ENCODE data around the gene ZNF584.

GRCh38 chr19:58395979-58396627 lies 12.3 kb upstream of the ZNF584 start:
- no peak for TF ChIP-seq CTCF (IDR thresholded peaks at IDR 0.05)
- no peak for TF ChIP-seq POLR2AphosphoS5 (IDR thresholded peaks at IDR 0.05)
- TF ChIP-seq POLR2A (IDR thresholded peaks at IDR 0.05) = no peak
